MCF 10A (cell line): ENCODE data around the gene RIN3. TPM values are rescaled to one million over a fixed set of nuclear protein-coding genes. Genes with fewer than 3 reads are reported as not detected.
"Not testable (repeated sequence)": the region's sequence is repeated elsewhere in the genome, so short reads cannot be mapped to it uniquely, and the experiment has no call there.

Experiments
- BruUV-seq: library from RNA; stranded (reverse); fragments of 400-500 nt; replicated peaks from 2 replicates; lab custom pipeline; 2021; lab: Mats Ljungman, UMichigan
- CTCF ChIA-PET: fragments of 300-600 bp; sonication (Branson Sonifier 250); formaldehyde crosslinking; extraction: SDS; loops from one replicate; lab custom pipeline; 2021; ENCODE audit warnings: antibody characterized with exemption, inconsistent platforms; lab: Yijun Ruan, JAX
- POLR2A ChIA-PET: fragments of 300-600, 350-650 bp; sonication (Branson Sonifier 250); formaldehyde crosslinking; extraction: SDS; loops from one replicate; lab custom pipeline; 2020; ENCODE audit warnings: antibody characterized with exemption, inconsistent platforms; lab: Yijun Ruan, JAX
- DNase-seq: peaks from one replicate; pipeline ENCODE4 v3.0.0-alpha.2; 2018; ENCODE audit not compliant: unreplicated experiment
- H3K27ac Mint-ChIP-seq: one replicate; pipeline ENCODE4 v1.8.0; 2022; ENCODE audit warnings: mild to moderate bottlenecking, low read depth, mixed read lengths; ENCODE audit not compliant: unreplicated experiment
- H3K27me3 Mint-ChIP-seq: one replicate; pipeline ENCODE4 v1.8.0; 2022; ENCODE audit warnings: mixed read lengths; ENCODE audit not compliant: insufficient read depth, unreplicated experiment
- H3K36me3 Mint-ChIP-seq: one replicate; pipeline ENCODE4 v1.8.0; 2022; ENCODE audit warnings: mild to moderate bottlenecking, moderate library complexity, mixed read lengths; ENCODE audit not compliant: insufficient read depth, unreplicated experiment
- H3K4me1 Mint-ChIP-seq: one replicate; pipeline ENCODE4 v1.8.0; 2022; ENCODE audit warnings: mixed read lengths; ENCODE audit not compliant: insufficient read depth, unreplicated experiment
- H3K4me3 Mint-ChIP-seq: one replicate; pipeline ENCODE4 v1.8.0; 2022; ENCODE audit warnings: mild to moderate bottlenecking, moderate library complexity, mixed read lengths; ENCODE audit not compliant: unreplicated experiment
- H3K9me3 Mint-ChIP-seq: one replicate; pipeline ENCODE4 v1.8.0; 2022; ENCODE audit warnings: mixed read lengths; ENCODE audit not compliant: unreplicated experiment
- intact Hi-C: fragments of 100-400 bp; cut with micrococcal nuclease; formaldehyde crosslinking; loops from 2 replicates; pipeline ENCODE4 v1.14.1; 2022
- total RNA-seq: library from RNA; stranded (reverse); gene quantifications from 2 replicates; pipeline ENCODE4 v1.2.3, GENCODE V29; 2022
- TF ChIP-seq, protein P1 (sequence below): fragments of 200-600 bp; IDR thresholded peaks from one replicate; pipeline ENCODE4 v1.8.0; 2022; ENCODE audit warnings: antibody characterized with exemption, mild to moderate bottlenecking; ENCODE audit not compliant: unreplicated experiment

RIN3 gene
- total RNA-seq, 1 experiment from 2014 or later: 14.2 TPM

DNA sequence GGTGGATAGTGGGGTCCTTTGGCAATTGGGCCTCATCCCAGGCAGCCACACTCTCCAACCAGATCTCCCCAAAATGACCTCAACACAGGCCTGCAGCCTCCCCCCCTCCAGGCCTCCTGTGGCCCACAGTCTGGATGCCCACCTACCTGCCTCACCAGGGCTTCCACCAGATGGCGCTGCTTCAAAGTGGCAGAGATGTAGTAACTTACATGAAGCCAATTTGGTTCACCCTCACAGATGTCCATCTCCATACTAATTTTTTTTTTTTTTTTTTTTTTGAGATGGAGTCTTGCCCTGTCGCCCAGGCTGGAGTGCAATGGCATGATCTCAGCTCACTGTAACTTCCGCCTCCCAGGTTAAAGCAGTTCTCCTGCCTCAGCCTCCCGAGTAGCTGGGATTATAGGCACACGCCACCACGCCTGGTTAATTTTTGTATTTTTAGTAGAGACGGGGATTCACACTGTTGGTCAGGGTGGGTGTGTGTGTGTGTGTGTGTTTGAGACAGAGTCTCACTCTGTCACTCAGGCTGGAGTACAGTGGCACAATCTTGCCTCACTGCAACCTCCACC is 201.2 kb downstream of the RIN3 start:
- POLR2A ChIA-PET: not testable (repeated sequence)
- CTCF ChIA-PET: interaction anchor here (0.6 to 9.9 kb wide), 14 partner anchors 10 to 591 kb away, joined by 3 to 106 read pairs (median 4); no protein-coding TSS in a partner anchor
- TF ChIP-seq, protein P1, sequence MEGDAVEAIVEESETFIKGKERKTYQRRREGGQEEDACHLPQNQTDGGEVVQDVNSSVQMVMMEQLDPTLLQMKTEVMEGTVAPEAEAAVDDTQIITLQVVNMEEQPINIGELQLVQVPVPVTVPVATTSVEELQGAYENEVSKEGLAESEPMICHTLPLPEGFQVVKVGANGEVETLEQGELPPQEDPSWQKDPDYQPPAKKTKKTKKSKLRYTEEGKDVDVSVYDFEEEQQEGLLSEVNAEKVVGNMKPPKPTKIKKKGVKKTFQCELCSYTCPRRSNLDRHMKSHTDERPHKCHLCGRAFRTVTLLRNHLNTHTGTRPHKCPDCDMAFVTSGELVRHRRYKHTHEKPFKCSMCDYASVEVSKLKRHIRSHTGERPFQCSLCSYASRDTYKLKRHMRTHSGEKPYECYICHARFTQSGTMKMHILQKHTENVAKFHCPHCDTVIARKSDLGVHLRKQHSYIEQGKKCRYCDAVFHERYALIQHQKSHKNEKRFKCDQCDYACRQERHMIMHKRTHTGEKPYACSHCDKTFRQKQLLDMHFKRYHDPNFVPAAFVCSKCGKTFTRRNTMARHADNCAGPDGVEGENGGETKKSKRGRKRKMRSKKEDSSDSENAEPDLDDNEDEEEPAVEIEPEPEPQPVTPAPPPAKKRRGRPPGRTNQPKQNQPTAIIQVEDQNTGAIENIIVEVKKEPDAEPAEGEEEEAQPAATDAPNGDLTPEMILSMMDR: peak; percentile 76

DNA sequence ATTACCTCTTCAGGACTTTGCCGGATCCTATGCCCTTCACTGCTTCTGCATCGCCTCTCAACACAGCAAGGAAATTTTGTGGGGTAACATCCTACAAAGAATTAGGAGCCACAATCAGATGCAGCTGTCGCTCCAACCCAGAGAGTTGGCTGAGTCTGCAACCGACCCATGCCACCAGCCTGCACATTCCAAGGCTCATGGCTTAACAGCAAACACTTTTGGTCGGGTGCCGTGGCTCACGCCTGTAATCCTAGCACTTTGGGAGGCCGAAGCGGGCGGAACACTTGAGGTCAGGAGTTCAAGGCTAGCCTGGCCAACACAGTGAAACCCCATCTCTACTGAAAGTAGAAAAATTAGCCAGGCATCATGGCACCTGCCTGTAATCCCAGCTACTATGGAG is 202.6 kb downstream of the RIN3 start:
- H3K4me1 Mint-ChIP-seq: no peaks in the 10 kb centered on the region
- ChIA-PET CTCF (interaction anchor here (9.9 kb wide), 1 partner anchor 68 kb away, joined by 106 read pairs; no protein-coding TSS in a partner anchor), POLR2A (no interaction called here)
- H3K36me3 Mint-ChIP-seq: no peaks in the 10 kb centered on the region
- H3K4me3 Mint-ChIP-seq: no peak overlapping the region
- no peak overlapping the region for H3K27ac Mint-ChIP-seq
- no peak for DNase-seq
- no TSS peak for BruUV-seq
- TF ChIP-seq, protein P1: no peak
- no peaks in the 10 kb centered on the region for H3K27me3 Mint-ChIP-seq
- H3K9me3 Mint-ChIP-seq: no peaks in the 10 kb centered on the region
- intact Hi-C loops: no loop called here

More for the DNA sequence above, 201.2 kb downstream of the RIN3 start:
- H3K27ac Mint-ChIP-seq, BruUV-seq, H3K27me3 Mint-ChIP-seq, H3K36me3 Mint-ChIP-seq, H3K4me1 Mint-ChIP-seq, H3K9me3 Mint-ChIP-seq, H3K4me3 Mint-ChIP-seq: not testable (repeated sequence)
- DNase-seq: peak; percentile 81
- intact Hi-C loops: loop anchor here (1.0 kb wide), 1 partner anchor 69 kb away; no protein-coding TSS in a partner anchor

DNA sequence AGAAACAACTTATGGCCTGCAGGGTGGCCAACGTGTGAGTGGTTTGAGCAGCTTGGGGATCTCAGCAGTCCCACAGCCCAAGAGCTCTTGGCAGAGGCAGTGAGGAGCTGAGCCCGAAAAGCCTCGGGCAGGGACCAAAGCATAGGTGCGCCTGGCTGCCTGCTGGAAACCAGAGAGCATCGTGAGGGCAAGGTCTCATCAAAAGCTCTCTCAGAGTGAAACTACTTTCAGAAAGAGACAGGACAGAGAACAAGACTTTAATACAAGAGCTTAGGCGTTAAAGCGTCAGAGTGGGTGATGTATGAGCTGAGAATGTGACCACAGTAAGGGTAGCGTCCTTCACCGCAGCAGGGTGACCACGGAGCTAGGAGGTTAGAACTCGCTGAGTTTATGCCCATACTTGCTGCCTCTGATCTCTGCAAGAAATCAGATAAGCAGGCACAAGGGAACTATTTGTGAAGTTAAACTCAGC is 204.0 kb downstream of the RIN3 start:
- TF ChIP-seq, protein P1: no peak
- ChIA-PET POLR2A (interaction anchor here (1.1 kb wide), 1 partner anchor 596 kb away, joined by 3 read pairs; the partner anchor contains the start of genes CPSF2 and NDUFB1), CTCF (interaction anchor here (0.7 to 9.9 kb wide), 4 partner anchors 27 to 66 kb away, joined by 3 to 106 read pairs (median 4); partner anchors contain the start of gene LGMN)
- Mint-ChIP-seq H3K4me1 (no peaks in the 10 kb centered on the region), H3K4me3 (no peak overlapping the region), H3K27me3 (no peaks in the 10 kb centered on the region), H3K27ac (no peak overlapping the region), H3K9me3 (no peaks in the 10 kb centered on the region), H3K36me3 (no peaks in the 10 kb centered on the region)
- DNase-seq: no peak
- intact Hi-C loops: no loop called here
- BruUV-seq: no TSS peak

DNA sequence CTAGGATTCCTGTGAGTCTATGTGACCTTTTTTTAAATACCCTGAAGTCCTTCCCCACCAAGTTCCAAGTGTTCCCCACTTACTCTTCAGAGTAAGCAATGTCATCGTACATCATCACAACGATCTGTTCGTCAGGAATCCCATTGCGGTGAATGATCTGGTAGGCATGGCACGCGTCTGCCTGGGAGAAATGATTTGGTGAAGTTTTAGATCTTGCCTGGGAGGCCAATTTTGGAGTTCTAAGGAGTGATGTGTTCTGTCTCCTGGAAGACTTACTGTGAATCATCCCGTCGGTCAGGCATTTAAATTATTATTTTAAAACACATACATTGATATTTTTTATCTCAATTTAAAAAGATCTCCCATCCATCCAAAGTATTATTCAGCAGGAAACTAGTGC is 205.1 kb downstream of the RIN3 start:
- no peak for DNase-seq
- no peaks in the 10 kb centered on the region for H3K36me3 Mint-ChIP-seq
- H3K9me3 Mint-ChIP-seq: no peaks in the 10 kb centered on the region
- ChIA-PET CTCF (interaction anchor here (1.3 to 9.9 kb wide), 2 partner anchors 28 to 65 kb away, joined by 4 to 106 read pairs; no protein-coding TSS in a partner anchor), POLR2A (interaction anchor here (1.1 kb wide), 1 partner anchor 597 kb away, joined by 3 read pairs; the partner anchor contains the start of genes CPSF2 and NDUFB1)
- no TSS peak for BruUV-seq
- TF ChIP-seq, protein P1: no peak
- no peaks in the 10 kb centered on the region for H3K4me1 Mint-ChIP-seq
- no peak overlapping the region for H3K4me3 Mint-ChIP-seq
- intact Hi-C loops: no loop called here
- H3K27me3 Mint-ChIP-seq: no peaks in the 10 kb centered on the region
- H3K27ac Mint-ChIP-seq: no peak overlapping the region
